H9 (cell line): ENCODE data around the gene RAD51C. TPM values are rescaled to one million over a fixed set of nuclear protein-coding genes. Genes with fewer than 3 reads are reported as not detected.

Experiments
- DNase-seq: peaks from one replicate; pipeline ENCODE4 v3.0.0-alpha.2; 2017
- H2AFZ ChIP-seq: one replicate; pipeline ENCODE4 v1.6.1; 2013; ENCODE audit warnings: mild to moderate bottlenecking, low read length, control low read depth, moderate library complexity
- H2AK5ac ChIP-seq: 2 replicates; pipeline ENCODE4 v1.6.1; 2013; ENCODE audit warnings: low read length, control low read depth, mixed read lengths; ENCODE audit not compliant: insufficient read length
- H2BK120ac ChIP-seq: one replicate; pipeline ENCODE4 v1.6.1; 2013; ENCODE audit warnings: low read depth, mild to moderate bottlenecking, low read length, control low read depth, inconsistent platforms; ENCODE audit not compliant: poor library complexity, severe bottlenecking
- H2BK12ac ChIP-seq: 2 replicates; pipeline ENCODE4 v1.6.1; 2013; ENCODE audit warnings: low read length, control low read depth, mixed read lengths, low read depth; ENCODE audit not compliant: insufficient read length
- H2BK15ac ChIP-seq: 2 replicates; pipeline ENCODE4 v1.6.1; 2013; ENCODE audit warnings: low read depth, low read length, control low read depth
- H2BK20ac ChIP-seq: one replicate; pipeline ENCODE4 v1.6.1; 2013; ENCODE audit warnings: low read depth, mild to moderate bottlenecking, low read length, control low read depth, inconsistent platforms; ENCODE audit not compliant: poor library complexity, severe bottlenecking
- H2BK5ac ChIP-seq: 2 replicates; pipeline ENCODE4 v1.6.1; 2013; ENCODE audit warnings: low read length, control low read depth, mixed read lengths; ENCODE audit not compliant: insufficient read length
- H3K14ac ChIP-seq: 2 replicates; pipeline ENCODE4 v1.6.1; 2013; ENCODE audit warnings: low read length, control low read depth; ENCODE audit not compliant: insufficient read depth
- H3K18ac ChIP-seq: 2 replicates; pipeline ENCODE4 v1.6.1; 2013; ENCODE audit warnings: low read depth, mild to moderate bottlenecking, mixed read lengths, low read length, control low read depth; ENCODE audit not compliant: insufficient read length
- H3K23ac ChIP-seq: 2 replicates; pipeline ENCODE4 v1.6.1; 2013; ENCODE audit warnings: low read length, control low read depth, mixed read lengths, low read depth; ENCODE audit not compliant: insufficient read length
- H3K23me2 ChIP-seq: 2 replicates; pipeline ENCODE4 v1.6.1; 2013; ENCODE audit warnings: low read depth, mild to moderate bottlenecking, mixed read lengths, low read length, control low read depth; ENCODE audit not compliant: insufficient read length, poor library complexity, severe bottlenecking
- H3K27ac ChIP-seq: 2 replicates; pipeline ENCODE4 v1.5.1; 2013; ENCODE audit warnings: low read length, control low read depth, mixed read lengths, low read depth; ENCODE audit not compliant: insufficient read length
- H3K27me3 ChIP-seq: 2 replicates; pipeline ENCODE4 v1.6.1; 2013; ENCODE audit warnings: low read length, control low read depth, inconsistent platforms; ENCODE audit not compliant: insufficient read depth
- H3K4ac ChIP-seq: 2 replicates; pipeline ENCODE4 v1.6.1; 2013; ENCODE audit warnings: low read depth, mild to moderate bottlenecking, control low read depth, inconsistent platforms, low read length, moderate library complexity
- H3K4me1 ChIP-seq: 2 replicates; pipeline ENCODE4 v1.6.1; 2013; ENCODE audit warnings: low read length, control low read depth, inconsistent platforms; ENCODE audit not compliant: insufficient read depth
- H3K4me2 ChIP-seq: 2 replicates; pipeline ENCODE4 v1.6.1; 2013; ENCODE audit warnings: low read length, control low read depth, mixed read lengths; ENCODE audit not compliant: insufficient read length, insufficient read depth
- H3K56ac ChIP-seq: 2 replicates; pipeline ENCODE4 v1.6.1; 2013; ENCODE audit warnings: low read depth, mild to moderate bottlenecking, mixed read lengths, low read length, control low read depth; ENCODE audit not compliant: insufficient read length
- H3K79me1 ChIP-seq: 2 replicates; pipeline ENCODE4 v1.6.1; 2013; ENCODE audit warnings: low read depth, mild to moderate bottlenecking, moderate library complexity, low read length, control low read depth, inconsistent platforms; ENCODE audit not compliant: insufficient read depth, poor library complexity, severe bottlenecking
- H3K79me2 ChIP-seq: 2 replicates; pipeline ENCODE4 v1.6.1; 2013; ENCODE audit warnings: low read length, control low read depth, inconsistent platforms; ENCODE audit not compliant: insufficient read depth
- H3K9ac ChIP-seq: 2 replicates; pipeline ENCODE4 v1.6.1; 2013; ENCODE audit warnings: low read length, control low read depth, mixed read lengths; ENCODE audit not compliant: insufficient read length; ENCODE audit errors: extremely low read depth
- H3K9me3 ChIP-seq: one replicate; pipeline ENCODE4 v1.6.1; 2013; ENCODE audit warnings: low read depth, low read length, inconsistent platforms; ENCODE audit not compliant: control insufficient read depth
- H3T11ph ChIP-seq: one replicate; pipeline ENCODE4 v1.6.1; 2013; ENCODE audit warnings: mild to moderate bottlenecking, low read length, control low read depth, inconsistent platforms
- H4K20me1 ChIP-seq: one replicate; pipeline ENCODE4 v1.6.1; 2013; ENCODE audit not compliant: control insufficient read depth, insufficient read length, insufficient read depth
- H4K5ac ChIP-seq: 2 replicates; pipeline ENCODE4 v1.6.1; 2013; ENCODE audit warnings: low read depth, mild to moderate bottlenecking, mixed read lengths, low read length, control low read depth; ENCODE audit not compliant: insufficient read length
- H4K8ac ChIP-seq: replicated peaks from 2 replicates; pipeline ENCODE4 v1.6.1; 2013; ENCODE audit warnings: low read length, control low read depth, mixed read lengths, low read depth; ENCODE audit not compliant: insufficient read length
- H4K91ac ChIP-seq: 2 replicates; pipeline ENCODE4 v1.6.1; 2013; ENCODE audit warnings: low read depth, mild to moderate bottlenecking, moderate library complexity, mixed read lengths, low read length, control low read depth; ENCODE audit not compliant: insufficient read length
- H3K27ac Mint-ChIP-seq, 3 experiments: 2 replicates in 2 of 3; 3 replicates in 1 of 3; pipeline ENCODE4 v1.8.0; 2020 to 2021; ENCODE audit warnings: mixed read lengths in 3 of 3, mild to moderate bottlenecking in 1 of 3, moderate library complexity in 1 of 3
- H3K27me3 Mint-ChIP-seq: 2 replicates; pipeline ENCODE4 v1.8.0; 2021; ENCODE audit warnings: low read depth, mild to moderate bottlenecking, moderate library complexity, mixed read lengths
- H3K36me3 Mint-ChIP-seq, 3 experiments: 2 replicates in 2 of 3; 3 replicates in 1 of 3; pipeline ENCODE4 v1.8.0; 2020 to 2021; ENCODE audit warnings: low read depth in 3 of 3, mixed read lengths in 3 of 3; ENCODE audit not compliant: insufficient read depth in 1 of 3
- H3K4me1 Mint-ChIP-seq, 2 experiments: 2 replicates each; pipeline ENCODE4 v1.8.0; 2020; ENCODE audit warnings: mixed read lengths in 2 of 2
- H3K4me3 Mint-ChIP-seq, 2 experiments: 2 replicates in 1 of 2; 3 replicates in 1 of 2; pipeline ENCODE4 v1.8.0; 2020 to 2021; ENCODE audit warnings: mild to moderate bottlenecking in 2 of 2, mixed read lengths in 2 of 2, moderate library complexity in 1 of 2
- H3K9me3 Mint-ChIP-seq, 2 experiments: 2 replicates in 1 of 2; 3 replicates in 1 of 2; pipeline ENCODE4 v1.8.0; 2020; ENCODE audit warnings: mild to moderate bottlenecking in 2 of 2, mixed read lengths in 2 of 2, moderate library complexity in 1 of 2
- WGBS: extraction: QIAGEN DNeasy Blood & Tissue Kit; methylation state at CpG from one replicate; pipeline ENCODE4 v1.1.7; 2013; ENCODE audit warnings: missing lambda C conversion rate, low lambda C conversion rate, mixed read lengths; ENCODE audit not compliant: insufficient read length; ENCODE audit errors: extremely low coverage; 5-methylcytosine and 5-hydroxymethylcytosine counted together
- total RNA-seq: library from RNA; stranded (reverse); gene quantifications from 2 replicates; pipeline ENCODE4 v1.2.1, GENCODE V29; 2021
- TF ChIP-seq, protein P1 (sequence below): fragments of 200-600 bp; sonication (generic); conservative IDR thresholded peaks from 3 replicates; pipeline ENCODE4 v1.8.0; 2021; ENCODE audit warnings: antibody characterized with exemption, mild to moderate bottlenecking

The RAD51C gene
- total RNA-seq, 1 experiment from 2014 or later = 11.3 TPM

DNA sequence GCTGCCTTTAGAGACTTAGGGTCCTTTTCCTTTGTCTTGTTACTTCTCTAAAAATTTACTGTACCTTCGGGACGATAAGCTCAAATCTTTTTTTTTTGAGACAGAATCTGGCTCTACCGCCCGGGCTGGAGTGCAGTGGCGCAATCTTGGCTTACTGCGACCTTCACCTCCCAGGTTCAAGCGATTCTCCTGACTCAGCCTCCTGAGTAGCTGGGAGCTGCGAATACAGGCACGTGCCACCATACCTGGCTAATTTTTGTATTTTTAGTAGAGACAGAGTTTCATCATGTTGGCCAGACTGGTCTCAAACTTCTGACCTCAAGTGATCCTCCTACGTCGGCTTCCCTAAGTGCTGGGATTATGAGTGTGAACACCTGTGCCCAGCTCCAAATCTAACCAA lies 7.4 kb downstream of the RAD51C start:
- Histone ChIP-seq H3K9ac (no peak overlapping the region), H3K23ac (no peak overlapping the region), H3K9me3 (no peaks in the 10 kb centered on the region), H3K4ac (no peak overlapping the region), H2BK15ac (no peak overlapping the region), H3T11ph (no peak overlapping the region), H4K20me1 (no peaks in the 10 kb centered on the region), H4K91ac (no peak overlapping the region), H2BK20ac (no peak overlapping the region), H2AFZ (no peak overlapping the region), H3K4me1 (no peaks in the 10 kb centered on the region), H3K18ac (no peak overlapping the region), H2BK12ac (no peak overlapping the region), H3K27ac (no peak overlapping the region), H3K79me2 (no peaks in the 10 kb centered on the region), H3K4me2 (no peak overlapping the region), H4K8ac (no peak overlapping the region), H2BK5ac (no peak overlapping the region), H4K5ac (no peak overlapping the region), H3K27me3 (no peaks in the 10 kb centered on the region), H2BK120ac (no peak overlapping the region), H2AK5ac (no peak overlapping the region), H3K23me2 (no peaks in the 10 kb centered on the region), H3K14ac (no peak overlapping the region), H3K79me1 (no peaks in the 10 kb centered on the region), H3K56ac (no peak overlapping the region)
- Mint-ChIP-seq H3K4me3 (no peak overlapping the region), H3K4me1 (no peaks in the 10 kb centered on the region), H3K27ac (no peak overlapping the region), H3K27me3 (no peaks in the 10 kb centered on the region), H3K36me3 (peaks cover 7 to 16% (median 9%) of the 10 kb centered on the region in 3 experiments; a peak in 6 of 7 replicates), H3K9me3 (peaks cover 0 to 3% of the 10 kb centered on the region in 2 experiments; a peak in 2 of 5 replicates)
- TF ChIP-seq, protein P1, sequence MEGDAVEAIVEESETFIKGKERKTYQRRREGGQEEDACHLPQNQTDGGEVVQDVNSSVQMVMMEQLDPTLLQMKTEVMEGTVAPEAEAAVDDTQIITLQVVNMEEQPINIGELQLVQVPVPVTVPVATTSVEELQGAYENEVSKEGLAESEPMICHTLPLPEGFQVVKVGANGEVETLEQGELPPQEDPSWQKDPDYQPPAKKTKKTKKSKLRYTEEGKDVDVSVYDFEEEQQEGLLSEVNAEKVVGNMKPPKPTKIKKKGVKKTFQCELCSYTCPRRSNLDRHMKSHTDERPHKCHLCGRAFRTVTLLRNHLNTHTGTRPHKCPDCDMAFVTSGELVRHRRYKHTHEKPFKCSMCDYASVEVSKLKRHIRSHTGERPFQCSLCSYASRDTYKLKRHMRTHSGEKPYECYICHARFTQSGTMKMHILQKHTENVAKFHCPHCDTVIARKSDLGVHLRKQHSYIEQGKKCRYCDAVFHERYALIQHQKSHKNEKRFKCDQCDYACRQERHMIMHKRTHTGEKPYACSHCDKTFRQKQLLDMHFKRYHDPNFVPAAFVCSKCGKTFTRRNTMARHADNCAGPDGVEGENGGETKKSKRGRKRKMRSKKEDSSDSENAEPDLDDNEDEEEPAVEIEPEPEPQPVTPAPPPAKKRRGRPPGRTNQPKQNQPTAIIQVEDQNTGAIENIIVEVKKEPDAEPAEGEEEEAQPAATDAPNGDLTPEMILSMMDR = no peak
- DNase-seq = no peak
- no CpG with 5 or more reads among the region's 11 CpGs for WGBS
